Progenitor cell of endocrine pancreas (in vitro differentiated cells): ENCODE data around the gene RNF220. TPM values are rescaled to one million over a fixed set of nuclear protein-coding genes. Genes with fewer than 3 reads are reported as not detected.

ENCODE experiments used
- DNase-seq: peaks from one replicate; pipeline ENCODE4 v3.0.0; 2021; ENCODE audit warnings: low spot score; ENCODE audit not compliant: unreplicated experiment
- H3K27ac Mint-ChIP-seq: 2 replicates; pipeline ENCODE4 v1.8.0; 2021; ENCODE audit warnings: mild to moderate bottlenecking, moderate library complexity, mixed read lengths
- H3K27me3 Mint-ChIP-seq: 2 replicates; pipeline ENCODE4 v1.8.0; 2021; ENCODE audit warnings: mixed read lengths
- H3K36me3 Mint-ChIP-seq: 2 replicates; pipeline ENCODE4 v1.8.0; 2022; ENCODE audit warnings: mixed read lengths; ENCODE audit not compliant: insufficient read depth
- H3K4me1 Mint-ChIP-seq: 2 replicates; pipeline ENCODE4 v1.8.0; 2021; ENCODE audit warnings: low read depth, mixed read lengths
- H3K4me3 Mint-ChIP-seq: 2 replicates; pipeline ENCODE4 v1.8.0; 2021; ENCODE audit warnings: low read depth, mild to moderate bottlenecking, moderate library complexity, mixed read lengths
- H3K9me3 Mint-ChIP-seq: 2 replicates; pipeline ENCODE4 v1.8.0; 2021; ENCODE audit warnings: low read depth, mixed read lengths
- total RNA-seq: library from RNA; stranded (reverse); gene quantifications from 2 replicates; pipeline ENCODE4 v1.2.1, GENCODE V29; 2021
- TF ChIP-seq, protein P1 (sequence below): fragments of 200-600 bp; sonication (generic); IDR thresholded peaks from one replicate; pipeline ENCODE4 v1.5.0; 2021; ENCODE audit warnings: antibody characterized with exemption, mild to moderate bottlenecking; ENCODE audit not compliant: unreplicated experiment

RNF220 gene
- total RNA-seq, 1 donor from 2014 or later, result 85.9 TPM

DNA sequence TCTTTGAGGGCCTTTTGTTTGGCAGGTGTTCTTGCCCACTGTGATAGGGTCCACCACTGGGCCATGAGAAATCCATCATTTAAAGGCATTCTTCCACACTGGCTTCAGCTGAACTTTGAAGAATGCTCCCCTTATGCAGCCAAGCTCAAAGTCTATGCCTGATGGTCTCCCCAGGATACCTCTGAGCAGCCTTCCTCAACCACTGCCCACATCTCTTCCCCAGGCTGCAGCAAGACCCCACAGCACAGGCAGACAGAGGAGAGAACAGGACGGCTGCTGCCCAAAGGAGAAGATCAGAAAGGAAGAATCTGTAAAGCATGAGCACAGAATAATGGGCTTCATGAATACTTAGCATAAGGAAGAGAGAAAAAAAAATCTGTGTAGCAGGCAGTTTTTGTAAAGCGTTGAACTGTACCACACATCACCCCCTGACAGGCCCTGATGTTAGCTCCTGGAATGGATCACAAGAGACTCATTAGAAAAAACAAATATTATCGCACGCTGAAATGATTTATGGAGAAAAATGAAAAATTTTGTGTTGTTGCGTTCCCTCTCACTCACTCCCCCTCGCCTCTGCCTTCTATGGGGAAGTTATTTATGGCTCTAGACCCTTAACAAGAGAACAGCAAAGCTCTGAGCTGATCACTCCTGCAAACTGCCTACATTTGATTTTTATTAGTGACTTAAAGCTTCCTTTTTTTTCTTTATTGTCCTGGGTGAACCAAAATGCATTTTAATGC, 135.1 kb downstream of the RNF220 start:
- no peak overlapping the region for H3K27ac Mint-ChIP-seq
- H3K36me3 Mint-ChIP-seq, result no peaks in the 10 kb centered on the region
- no peak overlapping the region for H3K4me3 Mint-ChIP-seq
- no peaks in the 10 kb centered on the region for H3K9me3 Mint-ChIP-seq
- TF ChIP-seq, protein P1, sequence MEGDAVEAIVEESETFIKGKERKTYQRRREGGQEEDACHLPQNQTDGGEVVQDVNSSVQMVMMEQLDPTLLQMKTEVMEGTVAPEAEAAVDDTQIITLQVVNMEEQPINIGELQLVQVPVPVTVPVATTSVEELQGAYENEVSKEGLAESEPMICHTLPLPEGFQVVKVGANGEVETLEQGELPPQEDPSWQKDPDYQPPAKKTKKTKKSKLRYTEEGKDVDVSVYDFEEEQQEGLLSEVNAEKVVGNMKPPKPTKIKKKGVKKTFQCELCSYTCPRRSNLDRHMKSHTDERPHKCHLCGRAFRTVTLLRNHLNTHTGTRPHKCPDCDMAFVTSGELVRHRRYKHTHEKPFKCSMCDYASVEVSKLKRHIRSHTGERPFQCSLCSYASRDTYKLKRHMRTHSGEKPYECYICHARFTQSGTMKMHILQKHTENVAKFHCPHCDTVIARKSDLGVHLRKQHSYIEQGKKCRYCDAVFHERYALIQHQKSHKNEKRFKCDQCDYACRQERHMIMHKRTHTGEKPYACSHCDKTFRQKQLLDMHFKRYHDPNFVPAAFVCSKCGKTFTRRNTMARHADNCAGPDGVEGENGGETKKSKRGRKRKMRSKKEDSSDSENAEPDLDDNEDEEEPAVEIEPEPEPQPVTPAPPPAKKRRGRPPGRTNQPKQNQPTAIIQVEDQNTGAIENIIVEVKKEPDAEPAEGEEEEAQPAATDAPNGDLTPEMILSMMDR, result no peak
- peaks cover 23% of the 10 kb centered on the region for H3K4me1 Mint-ChIP-seq
- no peak for DNase-seq
- peaks cover 44% of the 10 kb centered on the region for H3K27me3 Mint-ChIP-seq

DNA sequence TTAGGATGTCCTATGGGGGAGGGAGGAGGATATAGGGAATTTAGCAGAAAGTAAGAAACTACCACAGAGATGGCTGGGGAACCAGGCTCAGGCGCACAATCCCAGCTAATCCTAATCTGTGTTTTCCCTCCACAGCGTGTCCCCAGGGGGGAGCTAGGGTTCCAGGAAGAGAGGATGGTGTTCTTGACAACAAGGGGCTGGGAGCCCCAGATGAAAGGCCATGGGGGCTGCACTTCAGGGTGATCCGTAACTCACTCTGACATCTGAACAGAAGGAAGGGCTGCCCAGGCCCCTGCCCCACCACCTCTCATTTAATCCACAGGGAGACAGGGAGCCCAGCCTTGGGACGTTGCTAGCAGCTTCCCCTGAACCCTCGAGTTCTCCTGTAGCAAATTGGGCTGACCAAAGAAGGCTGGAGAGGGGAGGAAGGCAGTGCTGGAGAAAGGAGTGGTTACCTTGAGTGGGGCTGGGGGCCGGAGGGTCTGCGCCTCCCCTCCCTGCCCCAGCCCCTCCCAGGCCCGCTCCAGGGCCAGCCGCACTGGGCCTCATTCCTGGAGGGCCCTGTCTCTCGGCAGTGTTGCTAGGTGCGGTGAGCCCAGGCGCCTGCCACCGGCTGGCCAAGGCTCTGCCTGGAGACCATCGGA, 137.5 kb downstream of the RNF220 start:
- Mint-ChIP-seq H3K9me3 (no peaks in the 10 kb centered on the region), H3K4me1 (peaks cover 20% of the 10 kb centered on the region), H3K4me3 (no peak overlapping the region), H3K27me3 (peaks cover 46% of the 10 kb centered on the region), H3K27ac (peak overlapping the region; percentile 34), H3K36me3 (no peaks in the 10 kb centered on the region)
- TF ChIP-seq, protein P1, result no peak
- DNase-seq, result no peak

DNA sequence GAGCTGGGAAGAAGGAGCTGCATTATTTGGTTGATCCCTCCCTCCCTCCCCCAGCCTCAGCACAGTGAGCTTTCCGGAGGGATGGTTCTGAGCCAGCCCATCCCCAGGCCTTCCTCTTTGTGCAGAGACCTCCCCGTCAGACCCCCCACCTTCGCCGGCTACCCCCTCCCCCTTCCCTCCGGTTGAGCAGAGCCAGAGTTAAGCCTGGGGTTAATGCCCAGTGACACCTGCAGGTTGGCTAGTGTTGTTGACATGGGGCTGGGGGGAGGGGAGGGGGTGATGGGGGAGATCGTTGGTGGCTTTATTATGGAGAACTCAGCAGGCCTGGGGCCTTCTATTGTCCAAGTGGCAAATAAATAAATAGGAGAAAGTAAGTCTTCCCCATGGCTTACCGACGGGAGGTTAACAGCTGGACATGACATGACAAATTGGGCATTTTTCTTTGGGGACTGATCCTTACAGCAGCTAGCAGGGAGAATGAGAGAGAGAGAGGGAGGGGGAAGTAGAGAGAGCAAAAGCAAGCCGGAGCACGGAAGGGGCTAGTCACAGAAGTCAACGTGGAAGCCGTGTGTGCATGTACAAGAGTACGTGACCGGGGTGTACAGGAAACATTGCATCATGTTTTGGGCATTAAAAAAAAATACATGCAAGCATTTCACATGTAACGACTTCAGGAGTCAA, 138.1 kb downstream of the RNF220 start:
- Mint-ChIP-seq H3K4me3 (peak overlapping the region; percentile 17), H3K27me3 (peaks cover 49% of the 10 kb centered on the region), H3K9me3 (no peaks in the 10 kb centered on the region), H3K36me3 (no peaks in the 10 kb centered on the region), H3K27ac (peak overlapping the region; percentile 53), H3K4me1 (peaks cover 14% of the 10 kb centered on the region)
- TF ChIP-seq, protein P1, result no peak
- peak; percentile 25 for DNase-seq

DNA sequence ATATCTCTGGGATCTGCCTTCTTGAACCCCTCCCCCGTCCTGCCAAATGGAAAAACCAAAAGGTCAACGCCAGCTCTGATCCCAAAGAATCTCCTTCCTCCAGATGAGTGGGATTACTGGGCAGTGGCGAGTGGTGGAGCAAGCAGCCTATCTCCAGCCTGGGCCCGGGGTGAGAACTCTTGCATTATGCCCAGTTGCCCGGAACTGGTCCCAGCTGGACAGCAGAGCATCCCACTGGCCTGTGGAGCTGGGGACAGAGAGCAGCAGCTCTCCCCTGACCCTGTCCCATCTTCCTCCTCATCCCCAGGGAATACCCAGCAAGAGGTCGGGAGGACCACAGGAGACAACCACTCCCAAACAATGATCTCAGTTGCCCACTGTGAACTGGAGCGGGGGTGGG, 138.7 kb downstream of the RNF220 start:
- no peaks in the 10 kb centered on the region for H3K9me3 Mint-ChIP-seq
- H3K4me1 Mint-ChIP-seq, result peaks cover 13% of the 10 kb centered on the region
- H3K27me3 Mint-ChIP-seq, result peaks cover 48% of the 10 kb centered on the region
- no peaks in the 10 kb centered on the region for H3K36me3 Mint-ChIP-seq
- DNase-seq, result no peak
- no peak overlapping the region for H3K27ac Mint-ChIP-seq
- no peak overlapping the region for H3K4me3 Mint-ChIP-seq
- TF ChIP-seq, protein P1, result no peak

DNA sequence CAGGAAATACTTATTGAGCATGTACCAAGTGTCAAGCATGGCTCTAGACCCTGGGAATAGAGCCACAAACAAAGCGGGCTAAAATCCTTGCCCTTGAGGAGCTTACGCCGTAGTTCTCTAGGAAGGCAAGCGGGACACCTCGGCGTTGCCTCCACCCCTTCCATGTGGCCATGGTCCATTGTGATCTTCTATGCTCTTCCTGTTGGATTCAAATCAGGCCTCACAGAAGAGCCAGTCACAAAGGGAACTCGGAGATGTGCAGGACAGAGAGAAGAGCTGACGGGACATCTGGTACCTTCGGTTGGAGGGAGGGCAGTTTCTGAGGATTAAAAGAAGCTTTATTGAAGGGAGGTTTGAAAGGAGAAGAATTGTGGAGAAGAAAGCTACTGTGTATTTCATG, 139.9 kb downstream of the RNF220 start:
- peaks cover 39% of the 10 kb centered on the region for H3K27me3 Mint-ChIP-seq
- H3K4me3 Mint-ChIP-seq, result no peak overlapping the region
- TF ChIP-seq, protein P1, result no peak
- H3K27ac Mint-ChIP-seq, result no peak overlapping the region
- H3K4me1 Mint-ChIP-seq, result peaks cover 15% of the 10 kb centered on the region
- no peaks in the 10 kb centered on the region for H3K9me3 Mint-ChIP-seq
- H3K36me3 Mint-ChIP-seq, result no peaks in the 10 kb centered on the region
- no peak for DNase-seq
